ENCODE results near the gene ASAP3. TPM values are rescaled to one million over a fixed set of nuclear protein-coding genes. Genes with fewer than 3 reads are reported as not detected.

The ASAP3 gene
- total and polyA plus RNA-seq, 2 experiments from 2014 or later: 28.0 to 98.2 TPM

DNA sequence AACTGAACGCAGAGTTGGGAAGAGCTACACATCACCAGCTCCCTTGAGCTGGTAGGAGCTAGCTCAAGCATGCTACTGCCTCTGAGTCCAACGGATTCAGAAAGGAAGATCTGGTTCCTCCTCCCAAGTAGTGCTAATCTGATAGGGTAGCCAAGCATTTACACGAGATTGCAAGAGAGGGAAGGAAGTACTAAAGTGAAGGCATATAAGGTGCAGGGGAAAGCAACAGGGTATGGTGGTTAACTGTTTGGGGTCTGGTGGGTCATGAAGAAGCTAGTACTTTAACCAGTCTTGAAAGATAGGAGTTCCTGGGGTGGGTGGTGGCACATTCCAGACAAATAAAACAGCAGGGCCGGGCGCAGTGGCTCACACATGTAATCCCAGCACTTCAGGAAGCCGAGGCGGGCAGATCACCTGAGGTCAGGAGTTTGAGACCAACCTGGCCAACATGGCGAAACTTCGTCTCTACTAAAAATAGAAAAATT is 94.1 kb downstream of the ASAP3 start:
- H3K27me3 ChIP-seq (ENCODE audit: insufficient read depth): peaks cover 93% of the 10 kb centered on the region
- no peaks in the 10 kb centered on the region for H3K36me3 Mint-ChIP-seq (ENCODE audit: low read depth)
- peaks cover 5% of the 10 kb centered on the region; the same call in 1 of the 3 replicates for H3K9me3 Mint-ChIP-seq
- H3K27me3 Mint-ChIP-seq (ENCODE audit: insufficient read depth, low read depth, poor library complexity): peaks cover 54% of the 10 kb centered on the region
- peaks cover 6% of the 10 kb centered on the region for H3K4me1 ChIP-seq (ENCODE audit: insufficient read depth)
- H3K27ac ChIP-seq (ENCODE audit: low read depth): no peak overlapping the region
- H3K27ac Mint-ChIP-seq: no peak overlapping the region
- DNase-seq (ENCODE audit: low spot score) (no peak), ATAC-seq (no peak)
- no peaks in the 10 kb centered on the region for H3K9me2 ChIP-seq (ENCODE audit: insufficient read depth)
- H3K4me1 Mint-ChIP-seq: peaks cover 11% of the 10 kb centered on the region
- no peaks in the 10 kb centered on the region for H3K79me2 ChIP-seq (replicated peaks; ENCODE audit: insufficient read depth)
- H3K4me3 ChIP-seq: no peak overlapping the region
- H3K4me3 Mint-ChIP-seq: no peak overlapping the region
- 0 out of 2 replicates have a peak, but pooled peaks cover 7% of the 10 kb centered on the region for H3F3A ChIP-seq (replicated peaks; ENCODE audit: low read depth)
- TF ChIP-seq REST (IDR thresholded peaks at IDR 0.05; ENCODE audit: unreplicated experiment) (no peak), JUNB (IDR thresholded peaks at IDR 0.05; ENCODE audit: unreplicated experiment) (no peak), EZH2 (IDR thresholded peaks at IDR 0.05; ENCODE audit: low read depth, unreplicated experiment) (no peak), ZNF331 (CRISPR knock-in tag; IDR thresholded peaks at IDR 0.05; ENCODE audit: low read depth) (no peak), CREB1 (CRISPR knock-in tag; IDR thresholded peaks at IDR 0.05; ENCODE audit: low read depth) (no peak), STAT1 (IDR thresholded peaks at IDR 0.05; ENCODE audit: unreplicated experiment) (no peak), ETS1 (IDR thresholded peaks at IDR 0.05) (no peak), NANOG (IDR thresholded peaks at IDR 0.05; ENCODE audit: borderline replicate concordance) (no peak), ZNF114 (CRISPR knock-in tag; IDR thresholded peaks at IDR 0.05) (no peak), POLR2AphosphoS5 (IDR thresholded peaks at IDR 0.05; ENCODE audit: low read depth) (no peak), EZH2phosphoT487 (IDR thresholded peaks at IDR 0.05; ENCODE audit: unreplicated experiment) (no peak)
- TF ChIP-seq, protein P1, sequence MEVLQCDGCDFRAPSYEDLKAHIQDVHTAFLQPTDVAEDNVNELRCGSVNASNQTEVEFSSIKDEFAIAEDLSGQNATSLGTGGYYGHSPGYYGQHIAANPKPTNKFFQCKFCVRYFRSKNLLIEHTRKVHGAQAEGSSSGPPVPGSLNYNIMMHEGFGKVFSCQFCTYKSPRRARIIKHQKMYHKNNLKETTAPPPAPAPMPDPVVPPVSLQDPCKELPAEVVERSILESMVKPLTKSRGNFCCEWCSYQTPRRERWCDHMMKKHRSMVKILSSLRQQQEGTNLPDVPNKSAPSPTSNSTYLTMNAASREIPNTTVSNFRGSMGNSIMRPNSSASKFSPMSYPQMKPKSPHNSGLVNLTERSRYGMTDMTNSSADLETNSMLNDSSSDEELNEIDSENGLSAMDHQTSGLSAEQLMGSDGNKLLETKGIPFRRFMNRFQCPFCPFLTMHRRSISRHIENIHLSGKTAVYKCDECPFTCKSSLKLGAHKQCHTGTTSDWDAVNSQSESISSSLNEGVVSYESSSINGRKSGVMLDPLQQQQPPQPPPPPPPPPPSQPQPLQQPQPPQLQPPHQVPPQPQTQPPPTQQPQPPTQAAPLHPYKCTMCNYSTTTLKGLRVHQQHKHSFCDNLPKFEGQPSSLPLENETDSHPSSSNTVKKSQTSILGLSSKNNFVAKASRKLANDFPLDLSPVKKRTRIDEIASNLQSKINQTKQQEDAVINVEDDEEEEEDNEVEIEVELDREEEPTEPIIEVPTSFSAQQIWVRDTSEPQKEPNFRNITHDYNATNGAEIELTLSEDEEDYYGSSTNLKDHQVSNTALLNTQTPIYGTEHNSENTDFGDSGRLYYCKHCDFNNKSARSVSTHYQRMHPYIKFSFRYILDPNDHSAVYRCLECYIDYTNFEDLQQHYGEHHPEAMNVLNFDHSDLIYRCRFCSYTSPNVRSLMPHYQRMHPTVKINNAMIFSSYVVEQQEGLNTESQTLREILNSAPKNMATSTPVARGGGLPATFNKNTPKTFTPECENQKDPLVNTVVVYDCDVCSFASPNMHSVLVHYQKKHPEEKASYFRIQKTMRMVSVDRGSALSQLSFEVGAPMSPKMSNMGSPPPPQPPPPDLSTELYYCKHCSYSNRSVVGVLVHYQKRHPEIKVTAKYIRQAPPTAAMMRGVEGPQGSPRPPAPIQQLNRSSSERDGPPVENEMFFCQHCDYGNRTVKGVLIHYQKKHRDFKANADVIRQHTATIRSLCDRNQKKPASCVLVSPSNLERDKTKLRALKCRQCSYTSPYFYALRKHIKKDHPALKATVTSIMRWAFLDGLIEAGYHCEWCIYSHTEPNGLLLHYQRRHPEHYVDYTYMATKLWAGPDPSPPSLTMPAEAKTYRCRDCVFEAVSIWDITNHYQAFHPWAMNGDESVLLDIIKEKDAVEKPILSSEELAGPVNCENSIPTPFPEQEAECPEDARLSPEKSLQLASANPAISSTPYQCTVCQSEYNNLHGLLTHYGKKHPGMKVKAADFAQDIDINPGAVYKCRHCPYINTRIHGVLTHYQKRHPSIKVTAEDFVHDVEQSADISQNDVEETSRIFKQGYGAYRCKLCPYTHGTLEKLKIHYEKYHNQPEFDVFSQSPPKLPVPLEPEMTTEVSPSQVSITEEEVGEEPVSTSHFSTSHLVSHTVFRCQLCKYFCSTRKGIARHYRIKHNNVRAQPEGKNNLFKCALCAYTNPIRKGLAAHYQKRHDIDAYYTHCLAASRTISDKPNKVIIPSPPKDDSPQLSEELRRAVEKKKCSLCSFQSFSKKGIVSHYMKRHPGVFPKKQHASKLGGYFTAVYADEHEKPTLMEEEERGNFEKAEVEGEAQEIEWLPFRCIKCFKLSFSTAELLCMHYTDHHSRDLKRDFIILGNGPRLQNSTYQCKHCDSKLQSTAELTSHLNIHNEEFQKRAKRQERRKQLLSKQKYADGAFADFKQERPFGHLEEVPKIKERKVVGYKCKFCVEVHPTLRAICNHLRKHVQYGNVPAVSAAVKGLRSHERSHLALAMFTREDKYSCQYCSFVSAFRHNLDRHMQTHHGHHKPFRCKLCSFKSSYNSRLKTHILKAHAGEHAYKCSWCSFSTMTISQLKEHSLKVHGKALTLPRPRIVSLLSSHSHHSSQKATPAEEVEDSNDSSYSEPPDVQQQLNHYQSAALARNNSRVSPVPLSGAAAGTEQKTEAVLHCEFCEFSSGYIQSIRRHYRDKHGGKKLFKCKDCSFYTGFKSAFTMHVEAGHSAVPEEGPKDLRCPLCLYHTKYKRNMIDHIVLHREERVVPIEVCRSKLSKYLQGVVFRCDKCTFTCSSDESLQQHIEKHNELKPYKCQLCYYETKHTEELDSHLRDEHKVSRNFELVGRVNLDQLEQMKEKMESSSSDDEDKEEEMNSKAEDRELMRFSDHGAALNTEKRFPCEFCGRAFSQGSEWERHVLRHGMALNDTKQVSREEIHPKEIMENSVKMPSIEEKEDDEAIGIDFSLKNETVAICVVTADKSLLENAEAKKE (CRISPR knock-in tag; IDR thresholded peaks at IDR 0.05): no peak
- TF ChIP-seq, protein P2, sequence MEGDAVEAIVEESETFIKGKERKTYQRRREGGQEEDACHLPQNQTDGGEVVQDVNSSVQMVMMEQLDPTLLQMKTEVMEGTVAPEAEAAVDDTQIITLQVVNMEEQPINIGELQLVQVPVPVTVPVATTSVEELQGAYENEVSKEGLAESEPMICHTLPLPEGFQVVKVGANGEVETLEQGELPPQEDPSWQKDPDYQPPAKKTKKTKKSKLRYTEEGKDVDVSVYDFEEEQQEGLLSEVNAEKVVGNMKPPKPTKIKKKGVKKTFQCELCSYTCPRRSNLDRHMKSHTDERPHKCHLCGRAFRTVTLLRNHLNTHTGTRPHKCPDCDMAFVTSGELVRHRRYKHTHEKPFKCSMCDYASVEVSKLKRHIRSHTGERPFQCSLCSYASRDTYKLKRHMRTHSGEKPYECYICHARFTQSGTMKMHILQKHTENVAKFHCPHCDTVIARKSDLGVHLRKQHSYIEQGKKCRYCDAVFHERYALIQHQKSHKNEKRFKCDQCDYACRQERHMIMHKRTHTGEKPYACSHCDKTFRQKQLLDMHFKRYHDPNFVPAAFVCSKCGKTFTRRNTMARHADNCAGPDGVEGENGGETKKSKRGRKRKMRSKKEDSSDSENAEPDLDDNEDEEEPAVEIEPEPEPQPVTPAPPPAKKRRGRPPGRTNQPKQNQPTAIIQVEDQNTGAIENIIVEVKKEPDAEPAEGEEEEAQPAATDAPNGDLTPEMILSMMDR (conservative IDR thresholded peaks at IDR 0.05; ENCODE audit: low read depth in 2 of 2): no peak
- H3K36me3 ChIP-seq (ENCODE audit: insufficient read depth): no peaks in the 10 kb centered on the region
- no peaks in the 10 kb centered on the region; the same call in none of the 2 replicates for H4K20me1 ChIP-seq (replicated peaks; ENCODE audit: insufficient read depth)
- H2AFZ ChIP-seq: no peak overlapping the region
- no peak overlapping the region for H3K4me2 ChIP-seq
